Mucosa of descending colon (tissue), 3 donors: ENCODE measurements around the gene MAD2L2. TPM values are rescaled to one million over a fixed set of nuclear protein-coding genes. Genes with fewer than 3 reads are reported as not detected.

ENCODE experiments used
- ATAC-seq: fragments of 200-7000 bp; cut with Tn5 transposase; one replicate; pipeline ENCODE4 v1.9.1; 2020; ENCODE audit warnings: mild to moderate bottlenecking, moderate library complexity
- DNase-seq, 3 donors: peaks; one replicate each; pipeline ENCODE4 v3.0.0-alpha.2; 2020
- H3K36me3 ChIP-seq: fragments of 200-600 bp; one replicate; pipeline ENCODE4 v1.8.0; 2021; ENCODE audit warnings: low read depth, mild to moderate bottlenecking
- H3K4me1 ChIP-seq: fragments of 200-600 bp; one replicate; pipeline ENCODE4 v1.8.0; 2021; ENCODE audit warnings: low read depth, mild to moderate bottlenecking
- H3K4me3 ChIP-seq: fragments of 200-600 bp; one replicate; pipeline ENCODE4 v1.8.0; 2021; ENCODE audit warnings: mild to moderate bottlenecking
- H3K9me3 ChIP-seq: fragments of 200-600 bp; one replicate; pipeline ENCODE4 v1.8.0; 2021; ENCODE audit warnings: mild to moderate bottlenecking
- CTCF ChIP-seq: fragments of 200-600 bp; IDR thresholded peaks from one replicate; pipeline ENCODE4 v1.8.0; 2022; ENCODE audit warnings: antibody characterized with exemption, mild to moderate bottlenecking
- intact Hi-C, 2 donors: fragments of 100-400 bp; cut with DNase I in 1 of 2; cut with micrococcal nuclease in 1 of 2; formaldehyde crosslinking; loops; one replicate each; pipeline versions ENCODE4 v1.11.0 to v1.11.1; 2022; cut with DNase I, micrococcal nuclease
- total RNA-seq, 3 donors: library from RNA; stranded (reverse); fragmentation: NEBNext Ultra II Directional in 2 of 3; extraction: Animal tissue kit (Norgen Biotek cat#: 25700) in 2 of 3; gene quantifications; one replicate each; pipeline versions ENCODE4 v1.2.1 to v1.2.4, GENCODE V29; 2021 to 2023
- donor health status: DM: no; HTN: no; CAD: no; lungs with moderate emphysema.
- donor health status: DM: no; HTN: no; CAD: no.
- donor health status: DM: no; HTN: yes; CAD: no.

The MAD2L2 gene
- total RNA-seq, 3 donors from 2014 or later = 5.1 to 21.2 (median 16.3) TPM

DNA sequence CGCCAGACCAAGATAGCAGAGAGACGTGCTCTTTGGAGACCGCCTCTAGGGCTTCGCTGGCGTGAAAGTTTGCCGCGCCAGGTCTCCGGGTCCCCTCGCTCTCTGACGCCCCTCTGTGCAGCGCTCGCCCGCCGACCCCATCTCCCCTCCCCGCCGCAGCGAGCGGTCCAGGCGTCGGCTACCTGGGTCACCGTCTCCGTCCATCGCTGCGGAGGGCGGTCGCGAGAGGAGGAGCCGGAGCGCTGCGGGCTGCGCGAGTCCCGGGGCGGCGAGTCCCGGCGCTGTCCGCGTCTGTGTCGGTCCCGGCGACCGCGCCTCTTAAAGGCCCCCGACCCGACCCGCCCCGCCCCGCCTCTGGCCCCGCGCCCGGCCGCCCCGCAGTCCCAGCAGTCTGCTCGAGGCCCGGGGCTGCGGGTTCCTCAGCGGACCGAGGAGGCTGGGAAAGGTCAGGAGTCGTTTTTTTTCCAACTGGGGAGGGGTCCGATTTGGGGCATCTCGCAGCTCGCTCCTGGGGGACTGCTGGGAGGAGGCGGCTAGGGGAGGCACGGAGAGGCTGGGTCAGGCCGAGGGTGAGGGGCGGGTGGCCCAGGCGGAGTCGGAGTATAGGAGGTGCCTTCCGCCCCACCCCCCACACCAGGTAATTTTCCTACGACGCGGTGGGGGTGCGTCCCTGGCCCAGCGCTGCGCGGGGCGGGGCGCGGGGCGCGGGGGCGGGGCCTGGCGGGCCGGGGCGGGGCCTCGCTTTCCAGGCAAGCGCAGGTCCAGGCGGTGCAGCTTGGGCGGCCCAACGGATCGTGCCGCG, 26.6 kb downstream of the MAD2L2 start, which contains the start of the genes FBXO2 and FBXO44:
FBXO2 (minus strand) TSS at position 293 of the 802 bp plus-strand sequence; CDS start at position 204, 89 bp downstream.
FBXO44 (plus strand) TSS at position 741 of the 802 bp plus-strand sequence. CDS start 959 bp downstream, outside the sequence.
- Histone ChIP-seq H3K9me3 (no peaks in the 10 kb centered on the region), H3K4me1 (peaks cover 17% of the 10 kb centered on the region), H3K4me3 (peak within 1 kb of the TSS; percentile 24), H3K36me3 (no peaks in the 10 kb centered on the region)
- TF ChIP-seq CTCF = no peak
- DNase-seq (peak; percentile 77 to 82 (median 79)), ATAC-seq (peak; percentile 88)
- intact Hi-C loops = loop anchor here in 1 of 2 donors (10.0 kb wide), 1 partner anchor 70 kb away; no protein-coding TSS in a partner anchor

DNA sequence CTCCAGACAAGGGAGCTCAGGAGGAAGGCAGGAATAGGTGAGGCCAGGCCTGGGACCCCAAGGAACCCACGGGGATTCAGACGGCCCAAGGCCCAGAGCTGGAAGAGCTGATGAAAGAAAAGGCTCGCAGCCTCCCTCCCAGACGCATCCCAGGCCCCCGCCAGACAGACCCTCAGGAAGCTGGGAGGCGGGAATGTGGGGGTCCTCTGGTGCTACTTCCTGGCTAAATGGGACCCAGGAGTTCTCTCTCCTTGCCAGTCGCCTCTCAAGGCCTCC, 27.1 kb downstream of the MAD2L2 start:
- DNase-seq = no peak
- Histone ChIP-seq H3K36me3 (no peaks in the 10 kb centered on the region), H3K9me3 (no peaks in the 10 kb centered on the region), H3K4me1 (peaks cover 17% of the 10 kb centered on the region), H3K4me3 (no peak overlapping the region)
- TF ChIP-seq CTCF = no peak
- intact Hi-C loops = loop anchor here in 1 of 2 donors (10.0 kb wide), 1 partner anchor 71 kb away; no protein-coding TSS in a partner anchor
- ATAC-seq = no peak

DNA sequence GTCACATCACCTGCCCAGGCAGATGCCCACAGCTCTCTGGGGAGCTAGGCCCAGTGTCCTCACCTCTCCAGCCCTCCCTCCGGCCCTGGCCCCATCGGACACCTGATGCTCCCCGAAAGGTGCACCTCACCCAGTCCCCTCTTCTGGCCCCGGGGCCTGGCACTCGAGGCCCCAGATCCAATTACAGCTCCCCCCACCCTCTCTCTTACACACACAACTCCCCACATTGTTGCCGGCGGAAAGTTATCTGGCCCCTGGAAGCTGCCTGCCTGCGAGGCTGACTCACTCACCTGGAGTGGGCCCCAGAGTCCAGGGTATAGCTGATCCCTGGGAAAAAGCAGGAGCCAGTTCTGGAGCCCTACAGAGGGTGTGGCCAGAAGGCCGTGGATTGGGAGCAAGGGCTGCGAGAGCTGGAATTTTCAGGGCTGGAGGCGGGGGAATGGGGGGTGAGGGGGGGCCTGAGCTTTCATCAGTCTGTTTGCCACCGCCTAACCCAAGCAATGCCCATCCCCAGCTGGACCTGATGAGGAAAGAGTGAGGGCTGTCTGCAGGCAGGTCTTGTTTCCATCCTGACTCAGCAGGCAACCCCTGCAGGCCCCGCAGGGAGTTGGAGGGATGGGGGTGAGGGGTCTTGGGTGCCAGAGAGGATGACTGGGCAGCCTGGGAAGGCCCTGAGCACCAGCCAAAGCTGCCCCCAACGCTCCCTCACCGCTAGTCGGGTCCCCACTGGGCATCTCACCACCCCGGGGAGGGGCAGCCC, 27.7 kb downstream of the MAD2L2 start:
- no peak for DNase-seq
- intact Hi-C loops = loop anchor here in 1 of 2 donors (10.0 kb wide), 1 partner anchor 72 kb away; no protein-coding TSS in a partner anchor

DNA sequence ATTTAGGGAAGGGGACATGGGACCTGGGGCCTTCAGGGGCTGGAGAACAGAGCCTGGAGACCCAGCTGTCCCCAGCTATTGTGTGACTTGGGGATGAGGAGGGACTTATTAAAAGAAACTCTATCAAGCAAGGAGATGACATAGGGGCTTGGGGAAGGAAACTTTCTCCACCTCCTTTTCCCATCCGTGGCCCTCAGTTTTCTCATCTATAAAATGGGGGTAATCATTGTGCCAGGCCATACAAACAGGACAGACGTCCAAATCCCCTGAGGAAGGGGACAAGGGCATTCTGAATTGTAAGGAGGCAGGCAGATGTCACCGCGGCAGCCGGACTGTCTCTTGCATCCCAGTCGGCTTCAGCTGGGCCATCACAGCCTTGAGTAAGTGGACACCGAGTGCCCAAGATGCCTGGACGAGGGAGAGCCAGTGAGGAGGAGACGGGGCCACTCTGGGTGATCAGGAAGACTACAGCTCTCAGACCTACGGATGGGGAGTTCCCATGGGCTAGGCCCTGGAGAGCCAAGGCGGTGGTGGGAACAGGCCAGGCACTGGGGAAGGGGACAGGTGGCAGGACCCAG, 28.7 kb downstream of the MAD2L2 start:
- DNase-seq (no peak), ATAC-seq (no peak)
- Histone ChIP-seq H3K9me3 (no peaks in the 10 kb centered on the region), H3K4me1 (peaks cover 22% of the 10 kb centered on the region), H3K4me3 (no peak overlapping the region), H3K36me3 (no peaks in the 10 kb centered on the region)
- intact Hi-C loops = loop anchor here in 1 of 2 donors (10.0 kb wide), 1 partner anchor 73 kb away; no protein-coding TSS in a partner anchor
- TF ChIP-seq CTCF = no peak

More for the DNA sequence above, 27.7 kb downstream of the MAD2L2 start:
- no peak for TF ChIP-seq CTCF
- Histone ChIP-seq H3K9me3 (no peaks in the 10 kb centered on the region), H3K4me3 (no peak overlapping the region), H3K4me1 (peaks cover 21% of the 10 kb centered on the region), H3K36me3 (no peaks in the 10 kb centered on the region)
- ATAC-seq = no peak

DNA sequence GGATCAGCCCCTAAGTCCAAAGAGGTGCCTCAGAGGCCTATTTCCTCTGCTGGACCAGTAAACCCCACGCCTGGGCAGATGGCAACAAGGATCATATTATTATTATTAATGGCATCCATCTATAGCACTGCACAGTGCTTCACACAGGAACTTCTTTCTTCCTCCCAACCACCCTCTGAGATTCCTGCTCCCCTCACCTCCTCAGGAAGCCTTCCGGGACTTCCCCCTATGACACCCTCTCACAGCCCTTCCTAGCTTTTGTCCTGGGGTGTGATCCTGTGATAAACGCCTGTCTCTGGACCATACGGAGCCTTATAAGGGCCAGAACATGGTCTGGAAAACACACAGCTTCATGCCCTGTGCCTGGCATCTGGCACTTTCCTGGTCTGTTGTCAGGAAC, 29.9 kb downstream of the MAD2L2 start:
- intact Hi-C loops = loop anchor here in 1 of 2 donors (10.0 kb wide), 1 partner anchor 74 kb away; no protein-coding TSS in a partner anchor
- TF ChIP-seq CTCF = no peak
- Histone ChIP-seq H3K36me3 (no peaks in the 10 kb centered on the region), H3K4me3 (no peak overlapping the region), H3K9me3 (no peaks in the 10 kb centered on the region), H3K4me1 (peaks cover 22% of the 10 kb centered on the region)
- ATAC-seq = no peak
- DNase-seq = no peak
